GM23338 (cell line): Measurements from ENCODE around the gene QRFP. TPM values are rescaled to one million over a fixed set of nuclear protein-coding genes. Genes with fewer than 3 reads are reported as not detected.

Experiments
- ATAC-seq: fragments of 200-7000 bp; cut with Tn5 transposase; 3 replicates; pipeline ENCODE4 v1.9.1; 2020
- DNase-seq: peaks from one replicate; pipeline ENCODE4 v3.0.0-alpha.2; 2015; ENCODE audit warnings: low spot score
- H2AFZ ChIP-seq: fragments of 200-600 bp; sonication (generic); 2 replicates; pipeline ENCODE4 v1.8.0; 2016; ENCODE audit warnings: antibody characterized with exemption, mild to moderate bottlenecking, moderate library complexity
- H3F3A ChIP-seq: fragments of 200-600 bp; sonication (generic); replicated peaks from 2 replicates; pipeline ENCODE4 v1.8.0; 2017; ENCODE audit warnings: antibody characterized with exemption, mixed run types, low read depth
- H3K27ac ChIP-seq: fragments of 200-600 bp; sonication (generic); 2 replicates; pipeline ENCODE4 v1.6.1; 2016; ENCODE audit warnings: low read depth
- H3K27me3 ChIP-seq: fragments of 200-600 bp; sonication (generic); 2 replicates; pipeline ENCODE4 v1.8.0; 2016; ENCODE audit warnings: mild to moderate bottlenecking, mixed run types, moderate library complexity; ENCODE audit not compliant: insufficient read depth
- H3K36me3 ChIP-seq: fragments of 200-600 bp; sonication (generic); 2 replicates; pipeline ENCODE4 v1.8.0; 2016; ENCODE audit warnings: mild to moderate bottlenecking; ENCODE audit not compliant: insufficient read depth
- H3K4me1 ChIP-seq: fragments of 200-600 bp; sonication (generic); 2 replicates; pipeline ENCODE4 v1.8.0; 2016; ENCODE audit warnings: mild to moderate bottlenecking, moderate library complexity; ENCODE audit not compliant: insufficient read depth
- H3K4me2 ChIP-seq: fragments of 200-600 bp; sonication (generic); 2 replicates; pipeline ENCODE4 v1.7.1; 2017; ENCODE audit warnings: mixed run types
- H3K4me3 ChIP-seq: fragments of 200-600 bp; sonication (generic); 2 replicates; pipeline ENCODE4 v1.6.1; 2016; ENCODE audit warnings: mixed run types
- H3K79me2 ChIP-seq: fragments of 200-600 bp; sonication (generic); replicated peaks from 2 replicates; pipeline ENCODE4 v1.8.0; 2017; ENCODE audit warnings: mild to moderate bottlenecking; ENCODE audit not compliant: insufficient read depth
- H3K9me2 ChIP-seq: fragments of 200-600 bp; sonication (generic); 2 replicates; pipeline ENCODE4 v1.8.0; 2017; ENCODE audit not compliant: insufficient read depth
- H4K20me1 ChIP-seq: fragments of 200-600 bp; sonication (generic); replicated peaks from 2 replicates; pipeline ENCODE4 v1.8.0; 2017; ENCODE audit warnings: mild to moderate bottlenecking; ENCODE audit not compliant: insufficient read depth
- H3K27ac Mint-ChIP-seq: 2 replicates; pipeline ENCODE4 v1.8.0; 2020; ENCODE audit warnings: inconsistent platforms, mild to moderate bottlenecking, moderate library complexity, mixed read lengths
- H3K27me3 Mint-ChIP-seq: 3 replicates; pipeline ENCODE4 v1.8.0; 2022; ENCODE audit warnings: low read depth, mild to moderate bottlenecking, moderate library complexity, mixed read lengths, inconsistent platforms; ENCODE audit not compliant: insufficient read depth, poor library complexity
- H3K36me3 Mint-ChIP-seq: 3 replicates; pipeline ENCODE4 v1.8.0; 2021; ENCODE audit warnings: low read depth, mild to moderate bottlenecking, inconsistent platforms, moderate library complexity, mixed read lengths
- H3K4me1 Mint-ChIP-seq: 3 replicates; pipeline ENCODE4 v1.8.0; 2020; ENCODE audit warnings: mild to moderate bottlenecking, inconsistent platforms, mixed read lengths
- H3K4me3 Mint-ChIP-seq: 3 replicates; pipeline ENCODE4 v1.8.0; 2021; ENCODE audit warnings: moderate library complexity, mild to moderate bottlenecking, inconsistent platforms, mixed read lengths
- H3K9me3 Mint-ChIP-seq: 3 replicates; pipeline ENCODE4 v1.8.0; 2020; ENCODE audit warnings: moderate library complexity, mild to moderate bottlenecking, inconsistent platforms, mixed read lengths
- CREB1 ChIP-seq: fragments of 250-450 bp; sonication (Bioruptor Pico); IDR thresholded peaks from 2 replicates; pipeline ENCODE4 v1.5.0; 2020; ENCODE audit warnings: low read depth, mild to moderate bottlenecking, moderate library complexity
- CTCF ChIP-seq, 2 experiments: fragments of 200-600 bp in 1 of 2; sonication (generic) in 1 of 2; conservative IDR thresholded peaks; 2 replicates each; pipeline versions ENCODE4 v1.5.1 to v1.6.1; 2016 to 2017; ENCODE audit warnings: antibody characterized with exemption in 2 of 2, low read depth in 2 of 2, mild to moderate bottlenecking in 2 of 2, moderate library complexity in 1 of 2
- ETS1 ChIP-seq: IDR thresholded peaks from 2 replicates; pipeline ENCODE4 v1.6.1; 2016; ENCODE audit warnings: antibody characterized with exemption
- EZH2 ChIP-seq: fragments of 200-600 bp; sonication (generic); IDR thresholded peaks from one replicate; pipeline ENCODE4 v1.8.0; 2017; ENCODE audit warnings: antibody characterized with exemption, mild to moderate bottlenecking, low read depth; ENCODE audit not compliant: unreplicated experiment
- EZH2phosphoT487 ChIP-seq: fragments of 200-600 bp; sonication (generic); IDR thresholded peaks from one replicate; pipeline ENCODE4 v1.8.1; 2018; ENCODE audit warnings: antibody characterized with exemption; ENCODE audit not compliant: unreplicated experiment
- JUNB ChIP-seq: IDR thresholded peaks from one replicate; pipeline ENCODE4 v1.6.1; 2016; ENCODE audit warnings: antibody characterized with exemption; ENCODE audit not compliant: unreplicated experiment
- NANOG ChIP-seq: IDR thresholded peaks from 2 replicates; pipeline ENCODE4 v1.6.1; 2016; ENCODE audit warnings: antibody characterized with exemption, borderline replicate concordance
- POLR2AphosphoS5 ChIP-seq: IDR thresholded peaks from 2 replicates; pipeline ENCODE4 v1.6.1; 2016; ENCODE audit warnings: antibody characterized with exemption, low read depth
- STAT1 ChIP-seq: IDR thresholded peaks from one replicate; pipeline ENCODE4 v1.6.1; 2016; ENCODE audit warnings: antibody characterized with exemption; ENCODE audit not compliant: unreplicated experiment
- ZNF114 ChIP-seq: fragments of 250-450 bp; sonication (Bioruptor Pico); IDR thresholded peaks from 2 replicates; pipeline ENCODE4 v1.5.0; 2020; ENCODE audit warnings: mild to moderate bottlenecking, moderate library complexity
- ZNF331 ChIP-seq: fragments of 250-450 bp; sonication (Bioruptor Pico); IDR thresholded peaks from 2 replicates; pipeline ENCODE4 v1.5.0; 2020; ENCODE audit warnings: low read depth, mild to moderate bottlenecking, moderate library complexity
- ZNF462 ChIP-seq: fragments of 250-450 bp; sonication (Bioruptor Pico); IDR thresholded peaks from 2 replicates; pipeline ENCODE4 v1.5.0; 2020; ENCODE audit warnings: mild to moderate bottlenecking, moderate library complexity
- polyA plus RNA-seq: library from polyadenylated mRNA; unstranded; fragments of >200 nt; fragmentation: Nextera tagmentation; extraction: Ambion mirVana; gene quantifications from 2 replicates; pipeline ENCODE4 v1.2.1, GENCODE V29; 2016
- total RNA-seq: library from RNA; depleted of rRNA; stranded (reverse); fragments of >200 nt; shearing (Covaris generic); gene quantifications from 2 replicates; pipeline ENCODE4 v1.2.3, GENCODE V29; 2014
- TF ChIP-seq, protein P1 (sequence below): IDR thresholded peaks from one replicate; pipeline ENCODE4 v1.6.1; 2018; ENCODE audit warnings: antibody characterized with exemption; ENCODE audit not compliant: unreplicated experiment

Gene QRFP
- total and polyA plus RNA-seq, 2 experiments from 2014 or later: not detected

GRCh38 chr9:130881516-130881915 lies 15.1 kb downstream of the QRFP start:
- Mint-ChIP-seq H3K4me3 (no peak overlapping the region), H3K9me3 (no peaks in the 10 kb centered on the region), H3K4me1 (peaks cover 7% of the 10 kb centered on the region; the same call in 1 of the 3 replicates), H3K27me3 (peaks cover 7% of the 10 kb centered on the region), H3K27ac (no peak overlapping the region), H3K36me3 (peaks cover 82% of the 10 kb centered on the region)
- TF ChIP-seq ZNF331 (CRISPR knock-in tag): no peak
- TF ChIP-seq ZNF114 (CRISPR knock-in tag): no peak
- no peak for TF ChIP-seq ZNF462 (CRISPR knock-in tag)
- no peak for TF ChIP-seq CTCF (conservative IDR thresholded peaks at IDR 0.05; ENCODE audit: low read depth in 2 of 2)
- TF ChIP-seq, protein P1, sequence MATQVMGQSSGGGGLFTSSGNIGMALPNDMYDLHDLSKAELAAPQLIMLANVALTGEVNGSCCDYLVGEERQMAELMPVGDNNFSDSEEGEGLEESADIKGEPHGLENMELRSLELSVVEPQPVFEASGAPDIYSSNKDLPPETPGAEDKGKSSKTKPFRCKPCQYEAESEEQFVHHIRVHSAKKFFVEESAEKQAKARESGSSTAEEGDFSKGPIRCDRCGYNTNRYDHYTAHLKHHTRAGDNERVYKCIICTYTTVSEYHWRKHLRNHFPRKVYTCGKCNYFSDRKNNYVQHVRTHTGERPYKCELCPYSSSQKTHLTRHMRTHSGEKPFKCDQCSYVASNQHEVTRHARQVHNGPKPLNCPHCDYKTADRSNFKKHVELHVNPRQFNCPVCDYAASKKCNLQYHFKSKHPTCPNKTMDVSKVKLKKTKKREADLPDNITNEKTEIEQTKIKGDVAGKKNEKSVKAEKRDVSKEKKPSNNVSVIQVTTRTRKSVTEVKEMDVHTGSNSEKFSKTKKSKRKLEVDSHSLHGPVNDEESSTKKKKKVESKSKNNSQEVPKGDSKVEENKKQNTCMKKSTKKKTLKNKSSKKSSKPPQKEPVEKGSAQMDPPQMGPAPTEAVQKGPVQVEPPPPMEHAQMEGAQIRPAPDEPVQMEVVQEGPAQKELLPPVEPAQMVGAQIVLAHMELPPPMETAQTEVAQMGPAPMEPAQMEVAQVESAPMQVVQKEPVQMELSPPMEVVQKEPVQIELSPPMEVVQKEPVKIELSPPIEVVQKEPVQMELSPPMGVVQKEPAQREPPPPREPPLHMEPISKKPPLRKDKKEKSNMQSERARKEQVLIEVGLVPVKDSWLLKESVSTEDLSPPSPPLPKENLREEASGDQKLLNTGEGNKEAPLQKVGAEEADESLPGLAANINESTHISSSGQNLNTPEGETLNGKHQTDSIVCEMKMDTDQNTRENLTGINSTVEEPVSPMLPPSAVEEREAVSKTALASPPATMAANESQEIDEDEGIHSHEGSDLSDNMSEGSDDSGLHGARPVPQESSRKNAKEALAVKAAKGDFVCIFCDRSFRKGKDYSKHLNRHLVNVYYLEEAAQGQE: no peak
- no peak for TF ChIP-seq EZH2phosphoT487
- TF ChIP-seq STAT1: no peak
- no peak for TF ChIP-seq CREB1 (CRISPR knock-in tag)
- TF ChIP-seq NANOG: no peak
- no peak for TF ChIP-seq POLR2AphosphoS5
- TF ChIP-seq ETS1: no peak
- no peak for TF ChIP-seq EZH2
- no peak for TF ChIP-seq JUNB
- Histone ChIP-seq H3K9me2 (no peaks in the 10 kb centered on the region), H3K4me1 (no peaks in the 10 kb centered on the region), H3K4me2 (no peak overlapping the region), H2AFZ (no peak overlapping the region), H3K27ac (no peak overlapping the region), H3F3A (no peaks in the 10 kb centered on the region), H3K79me2 (no peaks in the 10 kb centered on the region), H3K27me3 (no peaks in the 10 kb centered on the region), H4K20me1 (peaks cover 6% of the 10 kb centered on the region; the same call in 1 of the 2 replicates), H3K36me3 (peaks cover 64% of the 10 kb centered on the region), H3K4me3 (no peak overlapping the region)
- ATAC-seq: no peak
- DNase-seq: no peak
